HepG2 (cell line): ENCODE results near the gene CTU2. TPM values are rescaled to one million over a fixed set of nuclear protein-coding genes. Genes with fewer than 3 reads are reported as not detected.

ENCODE experiments used
- HBP1 ChIP-seq: IDR thresholded peaks from 2 replicates; pipeline ENCODE4 v1.6.1; 2016; ENCODE audit warnings: low read depth, control low read depth
- HDAC6 ChIP-seq: fragments of 200-600 bp; sonication (generic); IDR thresholded peaks from 2 replicates; pipeline ENCODE4 v1.7.0; 2017; ENCODE audit warnings: mild to moderate bottlenecking, antibody characterized with exemption, low read length, low read depth
- KLF12 ChIP-seq: sonication (generic); formaldehyde crosslinking; IDR thresholded peaks from 2 replicates; pipeline ENCODE4 v1.4.0; 2020; ENCODE audit warnings: missing genetic modification reagents, borderline replicate concordance
- MED13 ChIP-seq: sonication (generic); formaldehyde crosslinking; IDR thresholded peaks from 2 replicates; pipeline ENCODE4 v1.5.0; 2020; ENCODE audit warnings: missing genetic modification reagents
- MXD4 ChIP-seq: IDR thresholded peaks from 2 replicates; pipeline ENCODE4 v1.6.1; 2016; ENCODE audit warnings: mild to moderate bottlenecking, missing biosample characterization, missing genetic modification reagents
- SRSF9 ChIP-seq: fragments of 200-400 bp; formaldehyde crosslinking; IDR thresholded peaks from 2 replicates; pipeline ENCODE4 v1.6.1; 2018; ENCODE audit warnings: borderline replicate concordance, mild to moderate bottlenecking, low read depth, low read length; ENCODE audit not compliant: insufficient read depth, poor library complexity, severe bottlenecking
- ZBTB7B ChIP-seq: sonication (generic); formaldehyde crosslinking; IDR thresholded peaks from 2 replicates; pipeline ENCODE4 v1.4.0; 2020; ENCODE audit warnings: missing genetic modification reagents
- ZNF136 ChIP-seq: sonication (generic); formaldehyde crosslinking; IDR thresholded peaks from 2 replicates; pipeline ENCODE4 v1.8.1; 2022; ENCODE audit warnings: low read depth, mild to moderate bottlenecking, moderate library complexity, missing genetic modification reagents
- ZNF333 ChIP-seq: sonication (generic); formaldehyde crosslinking; IDR thresholded peaks from 2 replicates; pipeline ENCODE4 v1.4.0; 2020; ENCODE audit warnings: mild to moderate bottlenecking, missing genetic modification reagents, borderline replicate concordance
- ZNF564 ChIP-seq: sonication (generic); formaldehyde crosslinking; IDR thresholded peaks from 2 replicates; pipeline ENCODE4 v1.8.1; 2023; ENCODE audit warnings: mild to moderate bottlenecking, missing genetic modification reagents
- ZNF629 ChIP-seq: sonication (generic); formaldehyde crosslinking; conservative IDR thresholded peaks from 2 replicates; pipeline ENCODE4 v1.5.0; 2020; ENCODE audit warnings: missing genetic modification reagents
- ZNF788 ChIP-seq: sonication (generic); formaldehyde crosslinking; IDR thresholded peaks from 2 replicates; pipeline ENCODE4 v1.5.0; 2020; ENCODE audit warnings: mild to moderate bottlenecking, missing genetic modification reagents, borderline replicate concordance
- polyA plus RNA-seq, 8 experiments: library from polyadenylated mRNA; depleted of rRNA in 3 of 8; stranded (reverse) in 7 of 8; unstranded in 1 of 8; fragments of >200 nt; fragmentation: Illumina TruSeq in 4 of 8; extraction: Trizol in 4 of 8; gene quantifications; 2 replicates each; pipeline versions ENCODE4 v1.2.1 to v1.2.3, GENCODE V29; 2011 to 2016; ENCODE audit warnings: low read depth in 4 of 8, missing spikeins in 1 of 8, mixed read lengths in 1 of 8; ENCODE audit not compliant: insufficient read depth in 1 of 8
- total RNA-seq, 5 experiments: library from RNA; depleted of rRNA; stranded (reverse); fragments of >200 nt; fragmentation: Illumina TruSeq; extraction: Trizol; gene quantifications; 2 replicates each; pipeline ENCODE4 v1.2.3, GENCODE V29; 2016; ENCODE audit warnings: low read depth in 1 of 5
- TF ChIP-seq, protein P1 (sequence below), 2 experiments: sonication (generic) in 1 of 2; formaldehyde crosslinking in 1 of 2; IDR thresholded peaks; 2 replicates each; pipeline versions ENCODE4 v1.6.1 to v1.9.0; 2014 to 2022; ENCODE audit warnings: antibody characterized with exemption in 1 of 2, borderline replicate concordance in 1 of 2, inconsistent platforms in 1 of 2, low read depth in 1 of 2, missing genetic modification reagents in 1 of 2
- TF ChIP-seq, protein P2 (sequence below): sonication (generic); formaldehyde crosslinking; IDR thresholded peaks from 2 replicates; pipeline ENCODE4 v1.4.0; 2020; ENCODE audit warnings: missing genetic modification reagents
- TF ChIP-seq, protein P3 (sequence below): conservative IDR thresholded peaks from 2 replicates; pipeline ENCODE4 v1.6.1; 2018; ENCODE audit warnings: missing genetic modification reagents
- TF ChIP-seq, protein P4 (sequence below): sonication (generic); formaldehyde crosslinking; IDR thresholded peaks from 2 replicates; pipeline ENCODE4 v1.5.1; 2020; ENCODE audit warnings: mild to moderate bottlenecking, missing genetic modification reagents, moderate library complexity

CTU2 gene
- total and polyA plus RNA-seq, 2 of the 13 experiments (the other 11 are each of a cell fraction or from before 2014, with no cell fraction given): 13.3 to 21.9 TPM

DNA sequence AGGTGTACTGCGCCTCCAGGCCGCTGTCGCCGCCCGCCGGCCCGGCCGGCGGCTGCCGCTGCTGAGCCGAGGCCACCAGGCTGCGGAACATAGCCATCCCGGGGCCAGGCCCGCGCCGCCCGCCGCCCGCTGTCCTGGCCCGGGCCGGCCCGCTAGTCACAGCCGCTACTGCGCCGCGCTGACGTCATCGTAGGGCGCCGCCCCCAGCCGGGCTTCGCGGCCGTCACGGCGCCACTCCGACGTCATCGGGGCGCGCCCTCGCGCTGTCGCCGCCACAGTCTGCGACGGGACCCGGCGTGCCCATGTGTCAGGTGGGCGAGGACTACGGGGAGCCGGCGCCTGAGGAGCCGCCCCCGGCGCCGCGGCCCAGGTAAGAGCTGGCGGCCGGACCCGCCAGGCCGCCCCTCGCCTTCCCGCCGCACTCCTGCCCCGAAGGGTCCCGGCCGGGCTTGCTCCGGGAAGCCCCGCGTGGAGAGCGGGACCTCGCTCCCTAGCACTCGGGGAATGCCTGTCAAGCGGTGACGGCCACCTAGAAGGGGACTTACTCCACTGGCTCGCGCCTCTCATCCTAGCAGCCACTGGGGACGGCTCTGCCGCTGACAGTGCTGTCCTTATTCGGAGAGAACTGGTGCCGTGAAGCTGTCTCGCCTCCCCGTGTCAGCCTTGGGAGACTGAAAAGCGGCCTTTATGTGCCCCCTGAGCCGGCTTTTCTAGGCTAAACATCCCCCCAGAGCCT is at the start of gene CTU2, which contains the start of gene RNF166 (continued):
- TF ChIP-seq, protein P1, sequence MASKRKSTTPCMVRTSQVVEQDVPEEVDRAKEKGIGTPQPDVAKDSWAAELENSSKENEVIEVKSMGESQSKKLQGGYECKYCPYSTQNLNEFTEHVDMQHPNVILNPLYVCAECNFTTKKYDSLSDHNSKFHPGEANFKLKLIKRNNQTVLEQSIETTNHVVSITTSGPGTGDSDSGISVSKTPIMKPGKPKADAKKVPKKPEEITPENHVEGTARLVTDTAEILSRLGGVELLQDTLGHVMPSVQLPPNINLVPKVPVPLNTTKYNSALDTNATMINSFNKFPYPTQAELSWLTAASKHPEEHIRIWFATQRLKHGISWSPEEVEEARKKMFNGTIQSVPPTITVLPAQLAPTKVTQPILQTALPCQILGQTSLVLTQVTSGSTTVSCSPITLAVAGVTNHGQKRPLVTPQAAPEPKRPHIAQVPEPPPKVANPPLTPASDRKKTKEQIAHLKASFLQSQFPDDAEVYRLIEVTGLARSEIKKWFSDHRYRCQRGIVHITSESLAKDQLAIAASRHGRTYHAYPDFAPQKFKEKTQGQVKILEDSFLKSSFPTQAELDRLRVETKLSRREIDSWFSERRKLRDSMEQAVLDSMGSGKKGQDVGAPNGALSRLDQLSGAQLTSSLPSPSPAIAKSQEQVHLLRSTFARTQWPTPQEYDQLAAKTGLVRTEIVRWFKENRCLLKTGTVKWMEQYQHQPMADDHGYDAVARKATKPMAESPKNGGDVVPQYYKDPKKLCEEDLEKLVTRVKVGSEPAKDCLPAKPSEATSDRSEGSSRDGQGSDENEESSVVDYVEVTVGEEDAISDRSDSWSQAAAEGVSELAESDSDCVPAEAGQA (IDR thresholded peaks at IDR 0.05; ENCODE audit: low read depth): peak; percentile 99
- TF ChIP-seq, protein P1 (CRISPR knock-in tag; IDR thresholded peaks at IDR 0.05; ENCODE audit: borderline replicate concordance): 0 out of 2 replicates have a peak, but pooled peaks have one; percentile 89
- 0 out of 2 replicates have a peak, but pooled peaks have one; percentile 26 for TF ChIP-seq ZNF629
- TF ChIP-seq MED13 (CRISPR knock-in tag): no peak
- TF ChIP-seq ZNF136: peak; percentile 34; the same call in 1 of the 2 replicates
- TF ChIP-seq ZNF564 (CRISPR knock-in tag): no peak; the same call in 1 of the 2 replicates
- 0 out of 2 replicates have a peak, but pooled peaks have one; percentile 64 for TF ChIP-seq KLF12 (CRISPR knock-in tag)
- TF ChIP-seq, protein P2, sequence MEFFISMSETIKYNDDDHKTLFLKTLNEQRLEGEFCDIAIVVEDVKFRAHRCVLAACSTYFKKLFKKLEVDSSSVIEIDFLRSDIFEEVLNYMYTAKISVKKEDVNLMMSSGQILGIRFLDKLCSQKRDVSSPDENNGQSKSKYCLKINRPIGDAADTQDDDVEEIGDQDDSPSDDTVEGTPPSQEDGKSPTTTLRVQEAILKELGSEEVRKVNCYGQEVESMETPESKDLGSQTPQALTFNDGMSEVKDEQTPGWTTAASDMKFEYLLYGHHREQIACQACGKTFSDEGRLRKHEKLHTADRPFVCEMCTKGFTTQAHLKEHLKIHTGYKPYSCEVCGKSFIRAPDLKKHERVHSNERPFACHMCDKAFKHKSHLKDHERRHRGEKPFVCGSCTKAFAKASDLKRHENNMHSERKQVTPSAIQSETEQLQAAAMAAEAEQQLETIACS (CRISPR knock-in tag): peak; percentile 35; the same call in 1 of the 2 replicates
- TF ChIP-seq ZNF333 (CRISPR knock-in tag): peak; percentile 51; the same call in 1 of the 2 replicates
- TF ChIP-seq ZNF788: peak; percentile 65
- TF ChIP-seq MXD4 (CRISPR knock-in tag): peak; percentile 100
- peak; percentile 97 for TF ChIP-seq HBP1
- peak; percentile 47 for TF ChIP-seq ZBTB7B (CRISPR knock-in tag)
- no peak for TF ChIP-seq SRSF9
- TF ChIP-seq, protein P3, sequence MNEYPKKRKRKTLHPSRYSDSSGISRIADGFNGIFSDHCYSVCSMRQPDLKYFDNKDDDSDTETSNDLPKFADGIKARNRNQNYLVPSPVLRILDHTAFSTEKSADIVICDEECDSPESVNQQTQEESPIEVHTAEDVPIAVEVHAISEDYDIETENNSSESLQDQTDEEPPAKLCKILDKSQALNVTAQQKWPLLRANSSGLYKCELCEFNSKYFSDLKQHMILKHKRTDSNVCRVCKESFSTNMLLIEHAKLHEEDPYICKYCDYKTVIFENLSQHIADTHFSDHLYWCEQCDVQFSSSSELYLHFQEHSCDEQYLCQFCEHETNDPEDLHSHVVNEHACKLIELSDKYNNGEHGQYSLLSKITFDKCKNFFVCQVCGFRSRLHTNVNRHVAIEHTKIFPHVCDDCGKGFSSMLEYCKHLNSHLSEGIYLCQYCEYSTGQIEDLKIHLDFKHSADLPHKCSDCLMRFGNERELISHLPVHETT (CRISPR knock-in tag): peak; percentile 57; the same call in 1 of the 2 replicates
- TF ChIP-seq, protein P4, sequence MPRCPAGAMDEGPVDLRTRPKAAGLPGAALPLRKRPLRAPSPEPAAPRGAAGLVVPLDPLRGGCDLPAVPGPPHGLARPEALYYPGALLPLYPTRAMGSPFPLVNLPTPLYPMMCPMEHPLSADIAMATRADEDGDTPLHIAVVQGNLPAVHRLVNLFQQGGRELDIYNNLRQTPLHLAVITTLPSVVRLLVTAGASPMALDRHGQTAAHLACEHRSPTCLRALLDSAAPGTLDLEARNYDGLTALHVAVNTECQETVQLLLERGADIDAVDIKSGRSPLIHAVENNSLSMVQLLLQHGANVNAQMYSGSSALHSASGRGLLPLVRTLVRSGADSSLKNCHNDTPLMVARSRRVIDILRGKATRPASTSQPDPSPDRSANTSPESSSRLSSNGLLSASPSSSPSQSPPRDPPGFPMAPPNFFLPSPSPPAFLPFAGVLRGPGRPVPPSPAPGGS: peak; percentile 93
- TF ChIP-seq HDAC6: no peak
